GM12801 (cell line): ENCODE measurements around the gene RSL1D1.

ENCODE experiments used
- TF ChIP-seq, protein P1 (sequence below): IDR thresholded peaks from one replicate; pipeline ENCODE4 v1.5.1; 2011; ENCODE audit warnings: control low read depth; ENCODE audit not compliant: insufficient read length; ENCODE audit errors: extremely low read depth

The RSL1D1 gene

DNA sequence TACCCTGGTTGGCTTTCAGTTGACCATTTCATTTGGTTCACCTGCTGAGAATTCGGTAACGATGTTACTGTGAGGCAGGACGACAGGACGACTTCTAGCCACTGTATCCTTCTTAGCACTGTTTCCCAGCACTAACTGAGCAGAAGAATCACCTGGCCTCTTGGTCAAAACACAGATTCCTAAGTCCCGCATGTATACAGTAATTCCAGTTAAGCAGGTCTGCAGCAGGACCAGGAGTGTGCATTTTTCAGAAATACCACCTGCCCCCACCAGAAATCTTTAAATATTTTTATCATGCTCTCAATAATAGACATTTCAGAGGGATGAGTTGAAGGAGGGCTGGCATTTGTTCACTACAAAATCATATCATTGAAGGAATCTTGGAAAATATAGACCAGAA, 22.6 kb downstream of the RSL1D1 start:
- TF ChIP-seq, protein P1, sequence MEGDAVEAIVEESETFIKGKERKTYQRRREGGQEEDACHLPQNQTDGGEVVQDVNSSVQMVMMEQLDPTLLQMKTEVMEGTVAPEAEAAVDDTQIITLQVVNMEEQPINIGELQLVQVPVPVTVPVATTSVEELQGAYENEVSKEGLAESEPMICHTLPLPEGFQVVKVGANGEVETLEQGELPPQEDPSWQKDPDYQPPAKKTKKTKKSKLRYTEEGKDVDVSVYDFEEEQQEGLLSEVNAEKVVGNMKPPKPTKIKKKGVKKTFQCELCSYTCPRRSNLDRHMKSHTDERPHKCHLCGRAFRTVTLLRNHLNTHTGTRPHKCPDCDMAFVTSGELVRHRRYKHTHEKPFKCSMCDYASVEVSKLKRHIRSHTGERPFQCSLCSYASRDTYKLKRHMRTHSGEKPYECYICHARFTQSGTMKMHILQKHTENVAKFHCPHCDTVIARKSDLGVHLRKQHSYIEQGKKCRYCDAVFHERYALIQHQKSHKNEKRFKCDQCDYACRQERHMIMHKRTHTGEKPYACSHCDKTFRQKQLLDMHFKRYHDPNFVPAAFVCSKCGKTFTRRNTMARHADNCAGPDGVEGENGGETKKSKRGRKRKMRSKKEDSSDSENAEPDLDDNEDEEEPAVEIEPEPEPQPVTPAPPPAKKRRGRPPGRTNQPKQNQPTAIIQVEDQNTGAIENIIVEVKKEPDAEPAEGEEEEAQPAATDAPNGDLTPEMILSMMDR = no peak

DNA sequence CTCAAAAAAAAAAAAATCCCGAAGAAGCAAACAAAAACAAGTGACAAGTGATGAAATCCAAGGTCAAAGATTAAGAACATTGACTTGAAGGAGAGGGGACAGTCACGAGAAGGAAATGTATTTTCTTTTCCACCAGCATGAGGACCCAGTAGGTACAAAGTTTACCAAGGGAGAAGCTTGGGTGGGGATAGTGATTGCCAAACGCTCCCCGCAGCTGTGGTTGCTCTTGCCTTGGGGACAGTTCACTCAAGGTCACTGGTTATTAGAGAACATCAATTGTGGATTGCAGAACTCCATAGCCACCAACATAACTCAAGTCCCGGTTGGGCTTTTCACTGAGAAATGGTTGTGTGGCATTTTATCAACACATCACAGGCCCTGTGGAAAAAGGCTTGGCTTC, 27.0 kb downstream of the RSL1D1 start:
- TF ChIP-seq, protein P1 = no peak

DNA sequence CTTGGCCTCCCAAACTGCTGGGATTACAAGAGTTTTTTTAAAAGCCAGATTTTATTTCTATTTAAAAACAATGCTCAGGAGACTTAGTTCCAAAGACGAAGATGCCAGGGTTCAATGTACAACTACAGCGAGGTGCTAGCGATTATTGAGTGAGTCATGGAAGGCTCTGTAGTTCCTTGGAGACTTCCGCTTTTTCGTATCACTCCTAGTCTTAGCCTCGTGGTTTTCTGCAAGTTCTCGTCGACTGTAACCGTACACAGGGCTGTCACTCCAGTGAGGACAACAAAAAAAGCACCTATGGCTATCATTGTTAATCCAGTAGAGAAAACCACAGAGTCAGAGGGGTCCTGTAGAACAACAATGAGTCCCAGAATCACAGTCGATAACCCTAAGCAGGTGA, 31.5 kb downstream of the RSL1D1 start:
- TF ChIP-seq, protein P1 = no peak

DNA sequence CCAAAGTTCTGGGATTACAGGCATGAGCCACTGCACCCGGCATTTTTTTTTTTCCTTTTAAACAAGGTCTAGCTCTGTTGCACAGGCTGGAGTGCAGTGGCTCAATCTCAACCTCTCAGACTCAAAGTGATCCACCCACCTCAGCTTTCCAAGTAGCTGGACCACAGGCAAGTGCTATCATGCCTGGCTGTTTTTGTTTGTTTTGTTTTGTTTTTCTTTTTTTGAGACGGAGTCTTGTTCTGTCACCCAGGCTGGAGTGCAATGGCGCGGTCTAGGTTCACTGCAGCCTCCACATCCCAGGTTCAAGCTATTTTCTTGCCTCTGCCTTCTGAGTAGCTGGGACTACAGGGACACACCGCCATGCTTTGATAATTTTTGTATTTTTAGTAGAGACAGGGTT, 35.2 kb downstream of the RSL1D1 start:
- TF ChIP-seq, protein P1 = no peak

DNA sequence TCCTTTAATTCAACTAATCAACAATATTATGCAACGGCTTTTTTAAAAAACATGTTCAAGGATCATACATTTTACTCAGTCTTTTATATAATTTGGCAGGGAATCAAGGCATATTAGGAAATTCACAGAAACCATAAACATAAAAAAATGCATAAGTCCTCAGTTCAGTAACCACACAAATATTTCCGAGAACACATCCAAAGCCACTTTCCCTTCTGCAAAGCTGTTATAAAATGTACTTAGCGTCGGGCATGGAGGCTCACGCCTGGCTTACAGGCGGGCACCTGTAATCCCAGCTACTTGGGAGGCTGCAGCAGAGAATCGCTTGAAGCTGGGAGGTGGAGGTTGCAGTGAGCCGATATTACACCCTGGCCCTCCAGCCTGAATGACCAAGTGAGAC, 44.6 kb downstream of the RSL1D1 start:
- TF ChIP-seq, protein P1 = no peak

DNA sequence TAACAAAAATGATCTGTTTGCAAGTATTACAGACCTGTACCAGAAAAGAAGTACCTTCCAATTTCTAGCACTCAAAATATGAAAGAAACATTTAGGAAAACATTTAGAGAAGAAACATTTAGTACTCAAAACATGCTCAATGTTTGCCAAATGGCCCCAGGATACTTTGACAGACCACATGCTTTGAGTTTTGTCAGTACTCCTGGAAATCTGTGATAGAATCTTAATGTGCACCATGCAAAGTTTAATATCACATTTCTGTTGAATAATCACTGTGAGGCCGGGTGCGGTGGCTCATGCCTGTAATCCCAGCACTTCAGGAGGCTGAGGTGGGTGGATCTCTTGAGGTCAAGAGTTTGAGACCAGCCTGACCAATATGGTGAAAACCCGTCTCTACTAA, 45.8 kb downstream of the RSL1D1 start:
- TF ChIP-seq, protein P1 = no peak

DNA sequence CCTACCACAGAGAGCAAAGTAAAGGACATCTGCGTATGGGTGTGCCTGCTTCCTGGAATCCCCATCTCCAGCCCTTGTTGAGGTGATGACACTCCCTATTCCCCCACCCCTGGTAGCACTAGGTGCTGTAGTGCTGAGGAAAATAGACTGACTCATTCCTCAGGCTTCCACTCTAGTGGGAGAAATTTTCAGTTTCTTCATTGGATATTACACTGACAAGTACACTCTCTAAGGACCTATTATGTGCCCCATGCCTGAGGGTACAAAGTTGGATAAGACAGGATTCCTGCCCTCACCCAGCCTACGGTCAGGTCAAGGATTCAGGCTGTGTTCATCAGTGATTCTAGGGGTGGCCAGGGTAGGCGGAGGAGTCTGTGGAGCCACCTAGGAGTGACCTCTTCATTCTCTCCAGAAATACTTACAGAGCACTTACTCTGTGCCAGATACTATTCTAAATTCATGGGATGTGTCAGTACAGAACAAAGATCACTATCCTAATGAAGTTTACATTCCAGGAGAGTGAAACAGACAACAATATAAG, 49.8 kb downstream of the RSL1D1 start:
- TF ChIP-seq, protein P1 = no peak

DNA sequence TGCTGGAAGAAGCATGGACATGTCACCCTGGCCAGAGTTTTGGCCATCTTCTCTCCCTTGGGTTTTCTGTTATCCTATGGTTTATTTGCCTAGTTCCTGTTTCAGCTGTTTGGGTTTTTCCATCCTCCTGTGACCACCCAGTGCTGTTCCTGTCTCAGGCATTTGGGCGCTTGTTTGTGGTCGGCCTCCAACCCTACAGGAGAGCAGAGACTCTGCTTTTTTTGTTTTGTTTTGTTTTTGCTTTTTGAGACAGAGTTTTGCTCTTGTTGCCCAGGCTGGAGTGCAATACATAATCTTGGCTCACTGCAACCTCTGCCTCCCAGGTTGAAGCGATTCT, 51.0 kb downstream of the RSL1D1 start:
- TF ChIP-seq, protein P1 = no peak
